K562 (cell line): ENCODE data around the gene ITPR1. TPM values are rescaled to one million over a fixed set of nuclear protein-coding genes. Genes with fewer than 3 reads are reported as not detected.

Source experiments
- BRCA1 ChIP-seq, 2 experiments: fragments of 450-650 bp in 1 of 2; sonication (generic) in 1 of 2; formaldehyde crosslinking in 1 of 2; IDR thresholded peaks; 2 replicates each; pipeline versions ENCODE4 v1.5.0 to v1.6.1; 2017 to 2020; ENCODE audit warnings: mild to moderate bottlenecking in 1 of 2, missing genetic modification reagents in 1 of 2
- CBFA2T2 ChIP-seq: fragments of 450-650 bp; conservative IDR thresholded peaks from 2 replicates; pipeline ENCODE4 v1.6.1; 2017; ENCODE audit warnings: mild to moderate bottlenecking
- DACH1 ChIP-seq: fragments of 450-650 bp; IDR thresholded peaks from 2 replicates; pipeline ENCODE4 v1.6.1; 2018; ENCODE audit not compliant: partially characterized antibody
- HOXB6 ChIP-seq: fragments of 250-450 bp; sonication (Bioruptor Pico); IDR thresholded peaks from 2 replicates; pipeline ENCODE4 v1.5.1; 2022; ENCODE audit warnings: mild to moderate bottlenecking, borderline replicate concordance
- KHSRP ChIP-seq: fragments of 450-650 bp; IDR thresholded peaks from 2 replicates; pipeline ENCODE4 v1.6.1; 2017
- KLF16 ChIP-seq: IDR thresholded peaks from 2 replicates; pipeline ENCODE4 v1.6.1; 2016; ENCODE audit warnings: antibody characterized with exemption
- MIER1 ChIP-seq: fragments of 450-650 bp; IDR thresholded peaks from 2 replicates; pipeline ENCODE4 v1.6.1; 2016; ENCODE audit warnings: antibody characterized with exemption, mild to moderate bottlenecking, low read depth
- NFE2L1 ChIP-seq: fragments of 450-650 bp; IDR thresholded peaks from 2 replicates; pipeline ENCODE4 v1.6.1; 2016; ENCODE audit warnings: missing genetic modification characterization, low read depth, mild to moderate bottlenecking, missing compliant biosample characterization, moderate library complexity, borderline replicate concordance
- NRF1 ChIP-seq, 2 experiments: fragments of 450-650 bp; IDR thresholded peaks in 1 of 2; conservative IDR thresholded peaks in 1 of 2; 2 replicates each; pipeline ENCODE4 v1.6.1; 2014; ENCODE audit warnings: mild to moderate bottlenecking in 2 of 2
- REST ChIP-seq, 2 experiments: fragments of 450-650 bp; formaldehyde crosslinking in 1 of 2; IDR thresholded peaks; 2 replicates each; pipeline versions ENCODE4 v1.4.0 to v1.6.1; 2014 to 2020; ENCODE audit warnings: mild to moderate bottlenecking in 2 of 2, borderline replicate concordance in 1 of 2, low read depth in 1 of 2
- TAF15 ChIP-seq: fragments of 200-400 bp; formaldehyde crosslinking; IDR thresholded peaks from 2 replicates; pipeline ENCODE4 v1.6.1; 2017; ENCODE audit warnings: mild to moderate bottlenecking, low read depth, low read length, moderate library complexity
- ZBTB43 ChIP-seq: sonication (generic); formaldehyde crosslinking; IDR thresholded peaks from 2 replicates; pipeline ENCODE4 v1.8.0; 2023; ENCODE audit warnings: mild to moderate bottlenecking, missing genetic modification reagents
- ZNF445 ChIP-seq: fragments of 250-450 bp; sonication (Bioruptor Pico); IDR thresholded peaks from 2 replicates; pipeline ENCODE4 v1.4.0; 2020; ENCODE audit warnings: low read depth, mild to moderate bottlenecking, moderate library complexity
- polyA plus RNA-seq, 8 experiments: library from polyadenylated mRNA; depleted of rRNA in 4 of 8; stranded (reverse) in 5 of 8; unstranded in 3 of 8; fragments of >200 nt; fragmentation: Nextera tagmentation in 2 of 8; fragmentation: Illumina TruSeq in 1 of 8; extraction: Ambion mirVana in 2 of 8; extraction: Trizol in 1 of 8; gene quantifications; 2 replicates each; pipeline versions ENCODE4 v1.2.1 to v1.2.3, GENCODE V29; 2011 to 2014; ENCODE audit warnings: inconsistent platforms in 1 of 8, missing spikeins in 1 of 8
- total RNA-seq, 7 experiments: library from RNA; depleted of rRNA in 6 of 7; stranded (reverse); fragments of >200 nt in 6 of 7; fragmentation: Illumina TruSeq in 2 of 7; extraction: Trizol in 2 of 7; gene quantifications; 2 replicates each; pipeline versions ENCODE4 v1.2.1 to v1.2.3, GENCODE V29; 2011 to 2021; ENCODE audit warnings: low replicate concordance in 1 of 7
- TF ChIP-seq, protein P1 (sequence below): sonication (generic); formaldehyde crosslinking; IDR thresholded peaks from 2 replicates; pipeline ENCODE4 v1.4.0; 2020; ENCODE audit warnings: mild to moderate bottlenecking, missing genetic modification reagents
- TF ChIP-seq, protein P2 (sequence below): fragments of 450-650 bp; IDR thresholded peaks from 2 replicates; pipeline ENCODE4 v1.6.1; 2014; ENCODE audit warnings: low read depth, mild to moderate bottlenecking, moderate library complexity, borderline replicate concordance

ITPR1 gene
- total and polyA plus RNA-seq, 9 of the 15 experiments (the other 6 are each of a cell fraction or from before 2014, with no cell fraction given), result 22.4 to 40.0 (median 27.4) TPM

DNA sequence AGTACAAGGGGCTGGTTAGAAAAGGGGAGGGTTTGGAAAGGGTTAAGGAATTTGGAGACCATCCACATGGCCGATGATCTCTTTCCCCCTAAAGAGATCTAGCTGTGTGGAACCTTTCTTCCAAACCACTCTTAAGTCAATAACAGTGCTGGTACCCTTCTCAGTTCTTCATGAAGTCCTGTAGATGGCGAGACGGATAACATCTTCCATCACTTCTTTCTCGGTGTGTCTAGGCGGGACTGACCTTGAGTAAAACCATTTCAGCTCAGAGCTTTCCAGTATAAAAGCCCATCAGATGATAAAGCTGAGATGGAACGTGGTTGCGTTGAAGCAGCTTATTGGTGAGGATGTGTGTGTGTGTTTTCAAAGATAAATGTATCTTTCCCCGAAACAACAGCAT lies 334.6 kb downstream of the ITPR1 start (continued):
- TF ChIP-seq REST (IDR thresholded peaks at IDR 0.05; ENCODE audit: borderline replicate concordance) (0 out of 2 replicates have a peak, but pooled peaks have one; percentile 2), REST (CRISPR knock-in tag; IDR thresholded peaks at IDR 0.05; ENCODE audit: low read depth) (no peak), TAF15 (no peak), ZBTB43 (CRISPR knock-in tag) (no peak), NRF1 (conservative IDR thresholded peaks at IDR 0.05 in 1 of 2, IDR thresholded peaks at IDR 0.05 in 1 of 2) (no peak), CBFA2T2 (no peak), DACH1 (no peak), BRCA1 (IDR thresholded peaks at IDR 0.05) (no peak), BRCA1 (CRISPR knock-in tag; IDR thresholded peaks at IDR 0.05) (no peak), KHSRP (no peak), HOXB6 (CRISPR knock-in tag) (no peak), KLF16 (no peak), ZNF445 (CRISPR knock-in tag) (no peak), MIER1 (no peak), NFE2L1 (tag) (no peak)
- TF ChIP-seq, protein P1, sequence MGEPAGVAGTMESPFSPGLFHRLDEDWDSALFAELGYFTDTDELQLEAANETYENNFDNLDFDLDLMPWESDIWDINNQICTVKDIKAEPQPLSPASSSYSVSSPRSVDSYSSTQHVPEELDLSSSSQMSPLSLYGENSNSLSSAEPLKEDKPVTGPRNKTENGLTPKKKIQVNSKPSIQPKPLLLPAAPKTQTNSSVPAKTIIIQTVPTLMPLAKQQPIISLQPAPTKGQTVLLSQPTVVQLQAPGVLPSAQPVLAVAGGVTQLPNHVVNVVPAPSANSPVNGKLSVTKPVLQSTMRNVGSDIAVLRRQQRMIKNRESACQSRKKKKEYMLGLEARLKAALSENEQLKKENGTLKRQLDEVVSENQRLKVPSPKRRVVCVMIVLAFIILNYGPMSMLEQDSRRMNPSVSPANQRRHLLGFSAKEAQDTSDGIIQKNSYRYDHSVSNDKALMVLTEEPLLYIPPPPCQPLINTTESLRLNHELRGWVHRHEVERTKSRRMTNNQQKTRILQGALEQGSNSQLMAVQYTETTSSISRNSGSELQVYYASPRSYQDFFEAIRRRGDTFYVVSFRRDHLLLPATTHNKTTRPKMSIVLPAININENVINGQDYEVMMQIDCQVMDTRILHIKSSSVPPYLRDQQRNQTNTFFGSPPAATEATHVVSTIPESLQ, result no peak
- TF ChIP-seq, protein P2, sequence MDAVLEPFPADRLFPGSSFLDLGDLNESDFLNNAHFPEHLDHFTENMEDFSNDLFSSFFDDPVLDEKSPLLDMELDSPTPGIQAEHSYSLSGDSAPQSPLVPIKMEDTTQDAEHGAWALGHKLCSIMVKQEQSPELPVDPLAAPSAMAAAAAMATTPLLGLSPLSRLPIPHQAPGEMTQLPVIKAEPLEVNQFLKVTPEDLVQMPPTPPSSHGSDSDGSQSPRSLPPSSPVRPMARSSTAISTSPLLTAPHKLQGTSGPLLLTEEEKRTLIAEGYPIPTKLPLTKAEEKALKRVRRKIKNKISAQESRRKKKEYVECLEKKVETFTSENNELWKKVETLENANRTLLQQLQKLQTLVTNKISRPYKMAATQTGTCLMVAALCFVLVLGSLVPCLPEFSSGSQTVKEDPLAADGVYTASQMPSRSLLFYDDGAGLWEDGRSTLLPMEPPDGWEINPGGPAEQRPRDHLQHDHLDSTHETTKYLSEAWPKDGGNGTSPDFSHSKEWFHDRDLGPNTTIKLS, result no peak
